HG02943 (cell line): ENCODE measurements around the gene DRAP1.

Experiments
- ATAC-seq: cut with Tn5 transposase; IDR thresholded peaks from one replicate; pipeline ENCODE4 v1.9.1; 2021; ENCODE audit warnings: mild to moderate bottlenecking, low read depth, moderate library complexity; ENCODE audit not compliant: unreplicated experiment

The DRAP1 gene

DNA sequence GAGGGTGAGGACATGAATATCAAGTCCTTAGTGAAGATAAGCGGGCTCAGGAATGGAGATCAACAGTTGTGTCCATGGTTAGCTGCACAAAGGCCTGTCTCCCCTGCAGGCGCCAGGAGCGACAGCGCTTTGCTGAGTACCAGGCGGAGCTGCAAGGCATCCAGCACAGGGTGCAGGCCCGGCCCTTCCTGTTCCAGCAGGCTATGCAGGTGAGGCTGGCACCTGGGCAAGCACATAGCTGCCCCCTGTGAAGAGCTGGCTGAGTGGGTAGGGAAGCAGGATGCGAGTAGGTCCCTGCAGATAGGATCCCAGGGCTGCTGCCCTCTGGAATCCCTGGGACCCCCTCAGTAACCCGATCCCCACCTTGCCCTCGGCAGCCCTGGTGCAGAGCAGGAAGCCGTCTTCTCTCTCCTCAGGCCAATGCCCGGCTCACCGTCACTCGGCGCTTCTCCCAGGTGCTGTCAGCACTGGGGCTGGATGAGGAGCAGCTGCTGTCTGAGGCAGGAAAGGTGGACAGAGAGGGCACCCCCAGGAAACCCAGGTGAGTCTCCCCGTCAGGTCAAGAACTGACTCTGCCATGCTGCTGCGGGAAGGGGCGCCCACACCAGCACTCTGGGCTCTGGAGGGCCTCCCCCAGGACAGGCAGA is 39.7 kb downstream of the DRAP1 start:
- ATAC-seq = no peak

DNA sequence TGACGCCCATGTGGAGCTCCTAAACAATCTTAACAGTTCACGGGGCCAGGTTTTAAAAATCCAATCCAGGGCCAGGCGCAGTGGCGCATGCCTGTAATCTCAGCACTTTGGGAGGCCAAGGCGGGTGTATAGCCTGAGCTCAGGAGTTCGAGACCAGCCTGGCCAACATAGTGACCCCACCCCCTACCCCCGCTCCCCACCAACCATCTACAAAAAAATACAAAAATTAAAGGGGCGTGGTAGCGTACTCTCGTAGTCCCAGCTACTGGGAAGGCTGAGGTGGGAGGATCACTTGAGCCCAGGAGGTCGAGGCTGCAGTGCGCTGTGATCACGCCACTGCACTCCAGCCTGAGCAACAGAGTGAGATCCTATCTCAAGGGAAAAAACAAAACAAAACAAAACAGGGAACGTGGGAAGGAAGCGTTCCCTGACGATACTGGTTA is 41.6 kb downstream of the DRAP1 start:
- no peak for ATAC-seq

DNA sequence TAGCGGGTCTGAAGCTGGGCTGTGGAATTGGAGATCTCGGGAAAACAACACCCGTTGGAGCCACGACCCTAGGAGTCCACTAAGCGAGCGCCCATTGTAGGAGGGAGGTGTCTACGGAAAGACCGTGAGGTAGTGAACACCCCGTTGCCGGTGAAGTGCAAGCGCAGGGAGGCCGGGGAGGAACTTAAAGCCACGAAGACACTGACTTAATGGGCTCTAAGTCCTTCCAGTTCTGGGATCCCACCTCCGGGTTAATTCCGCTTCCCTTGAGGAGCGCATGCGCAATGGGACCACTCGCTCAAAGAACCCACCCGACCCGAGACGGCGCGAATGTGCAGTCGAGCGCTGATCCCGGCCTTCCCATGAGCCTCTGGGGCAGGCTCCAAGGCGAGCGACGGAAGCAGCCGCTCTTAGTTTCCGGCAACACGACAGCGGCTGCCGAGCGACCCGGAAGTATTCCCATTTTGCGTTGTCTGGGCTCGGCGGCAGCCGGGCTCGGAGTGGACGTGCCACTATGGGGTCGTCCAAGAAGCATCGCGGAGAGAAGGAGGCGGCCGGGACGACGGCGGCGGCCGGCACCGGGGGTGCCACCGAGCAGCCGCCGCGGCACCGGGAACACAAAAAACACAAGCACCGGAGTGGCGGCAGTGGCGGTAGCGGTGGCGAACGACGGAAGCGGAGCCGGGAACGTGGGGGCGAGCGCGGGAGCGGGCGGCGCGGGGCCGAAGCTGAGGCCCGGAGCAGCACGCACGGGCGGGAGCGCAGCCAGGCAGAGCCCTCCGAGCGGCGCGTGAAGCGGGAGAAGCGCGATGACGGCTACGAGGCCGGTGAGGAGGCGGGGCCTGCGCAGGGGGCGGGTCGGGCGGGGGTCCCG is 42.3 kb downstream of the DRAP1 start, which contains the start of gene SART1:
Gene SART1 (plus strand): TSS at position 468 of the 874 bp plus-strand sequence. CDS start 47 bp downstream, at position 515.
- no peak for ATAC-seq

DNA sequence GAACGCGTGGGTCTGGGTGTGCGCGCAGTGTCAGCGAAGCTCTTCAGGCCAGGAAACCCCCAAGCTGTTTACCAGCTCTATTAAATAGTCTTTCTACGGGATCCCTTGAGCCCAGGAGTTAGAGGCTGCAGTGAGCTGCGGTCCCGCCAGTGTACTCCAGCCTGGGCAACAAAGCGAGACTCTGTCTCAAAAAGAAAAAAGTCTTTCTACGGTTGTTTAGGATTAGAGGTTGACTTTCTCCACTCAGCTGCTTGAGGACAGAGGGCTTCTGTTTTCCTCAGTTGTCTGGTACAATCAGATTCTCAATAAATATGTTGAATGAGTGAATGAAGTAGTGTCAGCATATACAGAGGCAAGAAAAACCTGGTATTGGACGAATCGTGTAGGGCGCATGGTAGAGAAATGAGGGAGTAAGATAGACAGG is 42.9 kb downstream of the DRAP1 start:
- no peak for ATAC-seq

DNA sequence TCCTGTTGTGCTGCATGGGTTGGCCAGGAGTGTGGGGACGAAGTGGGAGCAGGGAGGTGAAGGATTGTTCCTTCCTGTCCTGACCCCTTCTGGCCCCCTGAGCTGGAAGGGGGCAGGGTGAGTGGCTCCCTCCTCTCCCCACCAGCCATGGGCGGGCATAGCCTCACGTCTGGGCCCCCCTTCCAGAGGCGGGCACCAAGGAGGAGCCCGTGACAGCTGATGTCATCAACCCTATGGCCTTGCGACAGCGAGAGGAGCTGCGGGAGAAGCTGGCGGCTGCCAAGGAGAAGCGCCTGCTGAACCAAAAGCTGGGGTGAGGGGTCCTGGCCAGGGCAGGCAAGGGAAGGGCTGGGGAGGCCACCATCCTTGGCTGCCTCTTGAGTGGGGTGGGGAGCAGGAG is 45.7 kb downstream of the DRAP1 start:
- no peak for ATAC-seq

DNA sequence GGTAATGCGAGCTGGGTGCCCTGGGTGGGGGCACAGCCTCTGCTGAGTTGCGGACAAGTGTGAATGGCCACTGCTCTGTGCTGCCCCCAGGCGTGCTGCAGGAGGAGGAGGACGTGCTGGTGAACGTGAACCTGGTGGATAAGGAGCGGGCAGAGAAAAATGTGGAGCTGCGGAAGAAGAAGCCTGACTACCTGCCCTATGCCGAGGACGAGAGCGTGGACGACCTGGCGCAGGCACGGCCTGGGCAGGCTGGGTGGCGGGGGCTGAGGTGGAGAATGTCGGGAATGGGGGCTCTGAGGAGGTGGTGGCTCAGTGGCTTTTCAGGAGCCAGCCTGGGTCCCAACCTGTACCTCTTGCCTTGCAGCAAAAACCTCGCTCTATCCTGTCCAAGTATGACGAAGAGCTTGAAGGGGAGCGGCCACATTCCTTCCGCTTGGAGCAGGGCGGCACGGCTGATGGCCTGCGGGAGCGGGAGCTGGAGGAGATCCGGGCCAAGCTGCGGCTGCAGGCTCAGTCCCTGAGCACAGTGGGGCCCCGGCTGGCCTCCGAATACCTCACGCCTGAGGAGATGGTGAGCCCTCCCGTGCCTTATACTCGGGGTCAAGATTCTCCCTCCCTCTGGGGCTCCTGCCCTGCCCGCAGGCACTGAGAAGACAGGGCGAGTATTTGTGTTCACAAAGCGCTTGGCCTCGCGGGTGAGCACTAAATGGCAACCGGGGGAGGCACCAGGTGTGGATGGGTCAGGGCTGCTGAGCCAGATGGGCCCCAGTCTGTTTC is 46.9 kb downstream of the DRAP1 start:
- ATAC-seq = no peak

DNA sequence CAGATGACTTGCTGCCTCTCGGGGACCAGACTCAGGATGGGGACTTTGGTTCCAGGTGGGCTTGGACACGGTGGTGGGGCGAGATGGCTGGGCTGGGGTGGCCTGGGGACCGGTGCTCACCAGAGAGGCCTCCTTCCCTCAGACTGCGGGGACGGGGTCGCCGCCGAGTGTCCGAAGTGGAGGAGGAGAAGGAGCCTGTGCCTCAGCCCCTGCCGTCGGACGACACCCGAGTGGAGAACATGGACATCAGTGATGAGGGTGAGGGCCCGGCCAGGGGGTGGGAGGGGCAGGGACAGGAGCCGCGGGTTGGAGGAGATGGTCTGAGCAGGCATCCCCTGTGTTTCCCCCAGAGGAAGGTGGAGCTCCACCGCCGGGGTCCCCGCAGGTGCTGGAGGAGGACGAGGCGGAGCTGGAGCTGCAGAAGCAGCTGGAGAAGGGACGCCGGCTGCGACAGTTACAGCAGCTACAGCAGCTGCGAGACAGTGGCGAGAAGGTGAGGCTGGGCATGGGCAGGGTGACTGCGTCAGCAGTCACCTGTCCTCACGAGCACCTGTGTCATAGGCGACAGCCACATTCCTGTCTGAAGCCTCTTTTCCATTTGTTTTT is 48.2 kb downstream of the DRAP1 start:
- no peak for ATAC-seq

DNA sequence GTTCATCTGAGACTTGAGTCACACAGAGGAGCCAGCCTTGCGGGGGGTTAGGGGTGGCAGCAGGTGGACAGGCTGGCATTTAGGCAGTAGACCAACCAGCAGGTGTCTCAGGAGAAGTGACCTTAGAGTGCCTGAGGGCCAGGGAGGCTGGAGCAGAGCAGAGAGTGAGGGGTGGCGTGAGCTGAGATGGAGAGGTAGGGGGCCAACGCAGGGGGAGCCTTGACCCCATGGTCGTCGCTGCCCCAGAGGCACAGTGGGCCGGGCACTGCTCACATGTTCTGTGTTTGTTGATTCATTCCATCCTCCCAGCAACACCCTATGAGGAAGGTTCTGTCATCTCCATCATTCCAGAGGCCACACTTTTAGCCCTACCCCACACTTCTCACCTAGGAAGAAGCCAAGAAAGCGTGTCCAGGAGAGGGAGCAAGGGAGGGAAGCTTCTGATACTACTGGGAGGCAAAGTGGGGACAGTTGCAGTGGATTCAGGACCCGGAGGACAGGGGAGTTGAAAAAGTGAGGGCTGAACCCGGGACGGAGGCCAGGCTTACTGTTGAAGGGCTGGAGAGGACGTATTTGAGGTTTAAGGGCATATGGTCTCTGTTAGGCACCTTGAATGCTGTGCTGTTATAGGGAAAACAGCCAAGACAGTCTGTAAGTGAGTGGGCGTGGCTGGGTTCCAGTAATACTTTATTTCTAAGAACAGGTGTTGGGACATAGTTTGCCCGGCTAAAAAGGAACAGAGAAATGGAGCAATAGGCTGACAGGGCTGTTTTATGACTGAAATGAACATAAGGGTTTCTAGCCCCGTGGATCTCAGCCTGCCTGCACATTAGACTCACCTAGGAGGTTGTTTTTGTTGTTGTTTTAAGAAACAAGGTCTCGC is 49.6 kb downstream of the DRAP1 start:
- no peak for ATAC-seq
